GM12873 (cell line): Measurements from ENCODE around the gene PTPMT1.

Experiments used
- CTCF ChIP-seq: IDR thresholded peaks from 2 replicates; pipeline ENCODE4 v1.5.1; 2012; ENCODE audit warnings: low read depth, mild to moderate bottlenecking, moderate library complexity, low read length, control low read depth; ENCODE audit not compliant: insufficient read depth; ENCODE audit errors: missing control alignments

Gene PTPMT1

GRCh38 chr11:47570651-47571356 is 5.4 kb downstream of the PTPMT1 start:
- TF ChIP-seq CTCF: no peak

- no peak for TF ChIP-seq CTCF
Observed at GRCh38 chr11:47571357-47571729, 5.9 kb downstream of the PTPMT1 start.

GRCh38 chr11:47571895-47572294 is 6.5 kb downstream of the PTPMT1 start:
- no peak for TF ChIP-seq CTCF

- TF ChIP-seq CTCF: no peak
Observed at GRCh38 chr11:47572715-47573255, 7.4 kb downstream of the PTPMT1 start.

GRCh38 chr11:47573321-47573720 is 7.9 kb downstream of the PTPMT1 start:
- TF ChIP-seq CTCF: no peak

GRCh38 chr11:47577460-47578041 is 12.2 kb downstream of the PTPMT1 start:
- no peak for TF ChIP-seq CTCF

GRCh38 chr11:47578524-47579494 is 13.4 kb downstream of the PTPMT1 start, which contains the start of the genes KBTBD4 and NDUFS3:
KBTBD4 (minus strand) TSS chr11:47578970; CDS start chr11:47578951, 19 bp downstream.
NDUFS3 (plus strand) TSS chr11:47579074; CDS start chr11:47579092, 18 bp downstream.
- TF ChIP-seq CTCF: no peak
